HG03469 (cell line): Measurements from ENCODE around the gene CLDN9.

Source experiments
- ATAC-seq: cut with Tn5 transposase; IDR thresholded peaks from one replicate; pipeline ENCODE4 v1.9.1; 2021; ENCODE audit warnings: mild to moderate bottlenecking, moderate library complexity, moderate number of reproducible peaks; ENCODE audit not compliant: unreplicated experiment

CLDN9 gene

DNA sequence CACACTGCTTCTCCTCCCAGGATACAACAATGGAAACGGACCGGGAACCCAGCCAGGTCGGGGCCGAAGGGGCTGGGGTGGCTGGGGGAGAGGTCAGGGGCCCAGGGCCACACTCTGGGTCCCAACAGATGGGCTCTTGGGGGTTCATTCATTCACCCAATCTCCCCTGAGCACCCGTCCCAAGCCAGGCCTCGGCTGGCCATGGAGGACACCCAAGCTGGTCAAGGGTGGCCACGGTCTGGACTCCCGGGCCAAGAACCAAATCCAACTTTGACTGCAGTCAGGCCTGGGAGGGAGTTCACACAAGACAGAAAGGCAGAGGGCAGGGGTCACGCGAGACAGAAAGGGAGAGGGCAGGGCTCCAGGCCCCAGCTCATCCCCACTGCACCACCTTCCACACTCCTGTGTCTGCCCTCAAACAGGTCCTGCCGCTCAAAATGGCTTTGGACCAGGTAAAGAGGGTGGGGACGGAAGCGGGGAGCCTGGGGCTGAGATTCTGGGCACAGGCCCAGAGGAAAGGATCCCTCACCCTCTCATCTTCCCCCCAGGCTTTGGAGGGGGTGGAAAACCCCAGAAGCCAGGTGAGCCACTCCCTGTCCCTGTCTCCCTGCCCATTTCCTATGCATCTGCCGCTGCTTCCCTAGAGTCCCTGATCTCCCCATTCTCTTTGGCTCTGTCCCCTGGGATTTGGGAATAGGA lies 20.2 kb upstream of the CLDN9 start:
- no peak for ATAC-seq

DNA sequence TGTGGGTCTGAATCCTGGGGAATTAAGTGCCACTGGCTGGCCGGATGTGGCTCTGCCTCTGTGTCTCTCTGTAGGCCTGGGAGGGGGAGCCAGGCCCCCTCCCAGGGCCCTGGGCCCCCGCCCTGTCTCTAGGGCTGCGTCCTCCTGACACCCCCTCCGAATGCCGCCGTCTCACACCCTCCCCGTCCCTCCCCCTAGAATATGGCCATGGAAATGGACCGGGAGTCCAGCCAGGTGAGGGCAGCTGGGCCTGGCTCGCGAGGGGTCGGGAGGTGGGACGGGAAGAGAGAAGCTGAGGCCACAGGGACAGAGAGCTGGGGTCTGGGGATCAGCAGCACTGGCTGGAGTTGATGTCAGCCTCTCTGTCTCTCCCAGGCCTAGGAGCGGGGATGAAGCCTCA lies 16.4 kb upstream of the CLDN9 start:
- ATAC-seq = no peak

DNA sequence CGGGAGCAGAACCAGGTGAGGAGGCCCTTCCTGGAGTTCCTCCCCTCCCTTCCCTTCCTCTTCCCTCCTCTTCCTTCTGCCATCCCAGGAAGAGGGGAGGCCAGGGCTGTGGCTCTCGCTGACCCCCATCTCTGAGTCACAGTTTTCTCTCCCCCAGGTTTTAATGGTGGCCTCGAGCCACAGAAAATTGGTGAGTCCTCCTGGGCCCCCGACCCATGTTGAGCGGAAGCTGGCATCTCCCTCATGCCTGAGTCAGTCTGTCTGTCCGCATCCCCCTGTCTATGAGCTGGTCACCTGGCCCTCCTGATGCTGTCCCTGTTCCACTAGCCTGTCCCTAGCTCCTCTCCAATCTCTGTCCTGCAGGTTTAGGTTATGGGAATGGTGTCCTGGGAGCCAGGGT lies 12.8 kb upstream of the CLDN9 start:
- no peak for ATAC-seq

DNA sequence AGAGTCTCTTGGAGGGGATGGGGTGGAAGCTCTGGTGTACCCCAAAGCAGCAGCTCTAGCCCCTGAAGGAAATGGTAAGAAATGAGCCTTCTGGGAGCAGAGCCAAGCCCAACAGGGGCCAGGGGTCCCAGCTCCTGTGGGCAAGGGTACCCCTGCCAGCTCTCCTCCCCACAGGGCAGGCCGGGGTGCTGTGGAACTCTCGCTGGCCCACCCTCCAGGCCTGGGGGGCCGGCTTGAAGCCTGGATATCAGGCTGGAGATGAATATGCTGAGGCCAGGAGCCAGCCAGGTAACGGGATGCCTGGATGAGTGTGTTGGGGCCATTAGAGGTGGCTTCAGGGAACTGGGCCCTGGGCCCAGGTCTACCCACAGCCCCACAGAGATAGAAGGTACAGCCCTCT lies 12.2 kb upstream of the CLDN9 start:
- no peak for ATAC-seq

DNA sequence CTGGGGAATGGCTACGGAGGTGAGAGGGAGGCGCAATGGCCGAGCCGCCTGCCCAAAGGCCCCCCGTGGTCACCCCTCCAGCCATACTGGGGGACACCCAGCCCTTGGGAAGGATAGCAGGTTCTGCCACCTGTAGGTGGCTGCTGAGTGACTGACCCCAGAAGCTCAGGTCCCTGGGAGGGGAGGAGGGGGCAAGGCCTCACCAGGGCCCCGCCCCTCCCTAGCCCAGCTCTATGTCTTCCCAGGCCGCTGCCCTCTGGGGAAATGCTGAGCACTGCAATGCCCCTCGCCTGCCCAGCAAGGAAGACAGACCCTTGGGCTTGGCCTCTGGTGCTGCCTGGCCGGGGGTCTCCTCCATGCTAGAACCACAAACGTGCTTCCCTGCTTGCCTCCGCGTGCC lies 11.4 kb upstream of the CLDN9 start:
- ATAC-seq = no peak

DNA sequence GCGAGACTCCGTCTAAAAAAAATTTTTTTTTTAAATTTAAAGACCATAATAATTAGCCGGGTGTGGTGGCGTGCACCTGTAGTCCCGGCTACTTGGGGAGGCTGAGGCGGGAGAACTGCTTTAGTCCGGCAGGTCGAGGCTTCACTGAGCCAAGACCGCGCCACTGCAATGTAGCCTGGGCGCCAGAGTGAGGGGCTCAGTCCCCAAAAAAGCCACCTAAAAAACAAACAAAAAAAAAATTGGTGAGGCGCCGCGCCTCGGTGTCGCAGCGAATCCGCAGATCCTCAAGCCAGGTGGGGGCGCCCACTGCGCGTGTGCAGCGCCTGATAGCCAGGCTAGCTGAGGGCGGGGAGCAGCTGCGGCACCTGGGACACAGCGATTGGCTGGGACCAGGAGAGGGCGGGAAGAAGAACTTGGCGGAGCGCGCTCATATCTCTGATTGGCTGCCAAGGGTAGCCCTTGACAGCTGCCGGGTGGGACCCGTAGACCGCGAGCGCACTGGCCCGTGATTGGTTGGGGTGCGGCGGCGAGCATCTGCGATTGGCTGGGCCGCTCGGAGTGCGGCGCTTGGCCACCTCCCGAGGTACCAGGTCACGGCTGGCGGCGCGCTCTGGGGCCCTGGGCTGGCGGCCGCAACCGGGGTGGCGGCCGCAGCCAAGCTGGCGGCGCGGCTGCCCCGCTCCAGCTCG lies 9.0 kb upstream of the CLDN9 start:
- ATAC-seq = peak; percentile 87

DNA sequence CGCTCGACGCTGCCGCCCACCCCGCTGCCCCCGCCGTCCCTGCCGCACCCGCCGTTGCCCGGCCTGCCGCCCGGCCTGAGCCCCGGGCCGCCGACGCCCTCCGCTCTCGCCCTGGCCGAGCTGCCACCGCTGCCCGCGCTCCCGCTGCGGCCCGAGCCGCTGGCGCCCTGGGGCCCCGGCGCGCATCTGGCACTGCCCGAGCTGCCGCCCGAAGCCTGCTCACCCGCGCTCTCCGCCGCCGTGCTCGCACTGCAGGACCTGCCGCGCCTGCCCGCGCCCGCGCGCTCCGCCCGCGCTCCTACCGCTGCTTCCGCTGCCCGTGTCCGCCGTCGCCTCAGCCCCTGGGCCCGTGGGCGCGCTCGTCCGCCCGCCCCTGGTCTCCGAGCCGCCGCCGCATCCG lies 8.4 kb upstream of the CLDN9 start:
- ATAC-seq = no peak

DNA sequence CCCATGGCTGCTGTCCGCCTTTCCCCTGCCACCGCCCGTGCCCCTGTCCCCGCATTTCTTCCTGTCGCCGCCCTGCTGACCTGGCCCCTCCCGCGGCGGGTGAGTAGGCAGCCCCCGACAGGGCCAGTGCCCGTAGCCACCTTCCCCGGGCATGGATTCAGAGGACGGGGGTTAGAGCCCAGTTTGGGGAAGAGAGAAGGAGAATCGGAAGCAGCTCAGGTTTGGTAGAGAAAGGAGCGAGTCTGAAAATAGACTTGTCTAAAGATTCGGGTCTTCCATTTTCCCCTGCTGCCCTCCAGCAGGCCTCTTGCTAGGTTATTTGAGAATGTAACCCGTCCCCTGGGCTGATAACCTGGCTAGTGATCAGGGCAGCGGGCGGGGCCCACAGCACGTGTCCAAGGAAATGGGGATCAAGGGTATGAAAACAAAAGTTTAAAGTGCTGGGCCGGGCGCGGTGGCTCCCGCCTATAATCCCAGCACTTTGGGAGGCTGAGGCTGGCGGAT lies 7.9 kb upstream of the CLDN9 start:
- no peak for ATAC-seq

DNA sequence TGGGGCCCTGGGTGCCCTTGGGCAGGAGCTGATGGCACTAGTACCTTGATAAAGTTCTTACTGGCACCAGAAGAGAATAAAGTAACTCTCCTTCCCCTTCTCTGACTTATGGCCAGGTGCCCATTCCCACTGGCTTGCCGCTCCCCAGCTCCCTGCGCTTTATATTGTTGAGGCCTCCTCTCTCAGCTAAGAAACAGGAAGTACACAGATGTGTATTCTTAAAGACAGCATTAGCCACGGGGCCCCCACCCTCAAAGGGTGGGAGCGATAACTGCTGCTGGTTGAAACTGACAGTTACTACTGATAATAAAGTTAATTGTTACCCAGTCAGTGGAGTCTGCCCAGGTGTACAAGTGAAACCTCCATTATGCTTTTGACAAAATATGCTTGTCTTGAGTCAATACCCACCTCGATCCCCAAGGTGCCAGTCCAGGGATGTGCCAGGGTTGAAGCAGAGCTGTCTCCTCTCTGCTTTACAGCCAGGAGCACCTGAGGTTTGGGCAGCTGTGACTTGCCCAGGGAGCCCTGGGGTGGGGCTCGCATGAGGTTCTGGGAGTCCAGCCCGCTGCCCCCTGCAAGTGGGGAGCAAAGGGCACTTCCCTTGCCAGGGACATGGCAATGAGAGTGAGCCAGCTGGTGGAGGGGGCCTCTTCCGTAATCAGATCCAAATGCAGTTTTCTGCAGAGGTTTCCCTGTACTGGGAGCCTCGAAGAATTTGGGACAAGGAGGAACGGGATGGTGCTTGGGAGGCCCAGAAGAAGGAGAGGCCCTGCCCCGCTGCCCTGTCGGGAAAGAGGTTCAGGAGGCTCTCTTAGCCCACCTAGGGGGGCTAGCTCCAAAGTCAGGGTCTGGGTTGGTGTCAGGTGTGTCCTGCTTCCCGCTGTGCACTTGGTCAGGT lies 5.4 kb upstream of the CLDN9 start:
- ATAC-seq = no peak

DNA sequence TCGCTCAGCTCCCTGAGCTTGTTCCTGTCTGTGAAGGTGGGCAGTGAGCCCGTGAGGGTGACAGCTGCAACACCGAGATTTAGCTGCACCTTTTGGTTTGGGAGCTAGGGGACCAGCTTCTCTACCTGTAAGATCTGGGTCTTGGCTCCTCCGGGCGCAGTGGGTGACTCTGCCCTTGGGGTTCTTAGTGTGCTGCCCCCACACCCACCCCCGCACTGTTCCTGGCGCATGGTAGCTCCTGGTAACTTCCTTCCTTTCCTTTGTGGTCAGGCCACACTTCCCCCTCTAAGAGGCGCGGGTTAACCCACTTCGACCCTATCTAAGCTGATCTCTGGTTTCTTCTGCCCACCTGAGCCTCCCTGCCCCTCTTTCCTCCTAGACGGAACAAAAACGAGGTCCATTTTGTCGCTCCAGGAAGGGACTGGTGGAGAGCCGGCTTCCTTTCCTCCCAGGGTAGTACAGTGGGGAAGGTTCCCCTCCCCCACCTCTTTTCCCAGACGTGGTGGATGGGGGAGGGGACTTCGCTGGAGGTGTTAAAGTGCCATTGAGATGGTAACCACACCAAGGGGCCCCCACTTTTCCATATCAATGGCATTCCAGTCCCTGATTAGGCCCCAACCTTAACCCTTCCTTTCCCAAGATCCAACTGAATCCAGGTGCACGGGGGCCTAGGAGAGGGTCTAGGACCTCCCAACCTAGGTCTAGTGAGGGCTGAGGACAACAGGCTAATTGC lies 4.6 kb upstream of the CLDN9 start:
- no peak for ATAC-seq

DNA sequence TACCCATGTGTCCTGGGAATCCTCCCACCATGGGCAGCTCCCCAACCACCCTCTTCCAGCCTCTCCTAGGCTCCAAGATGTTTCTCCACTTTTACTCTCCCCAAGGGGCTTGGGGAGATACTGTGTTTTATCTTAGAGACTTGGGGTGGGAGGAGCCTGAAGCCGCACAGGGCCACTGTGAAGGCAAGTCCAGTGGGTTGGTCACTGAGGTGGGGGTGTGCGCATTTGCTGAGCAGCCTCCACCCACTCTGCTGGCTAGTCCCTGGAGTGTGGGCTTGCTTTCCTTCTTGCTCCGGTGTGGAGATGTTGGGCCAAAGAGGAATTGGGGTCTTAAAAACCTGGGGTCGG lies 4.1 kb upstream of the CLDN9 start:
- ATAC-seq = no peak

DNA sequence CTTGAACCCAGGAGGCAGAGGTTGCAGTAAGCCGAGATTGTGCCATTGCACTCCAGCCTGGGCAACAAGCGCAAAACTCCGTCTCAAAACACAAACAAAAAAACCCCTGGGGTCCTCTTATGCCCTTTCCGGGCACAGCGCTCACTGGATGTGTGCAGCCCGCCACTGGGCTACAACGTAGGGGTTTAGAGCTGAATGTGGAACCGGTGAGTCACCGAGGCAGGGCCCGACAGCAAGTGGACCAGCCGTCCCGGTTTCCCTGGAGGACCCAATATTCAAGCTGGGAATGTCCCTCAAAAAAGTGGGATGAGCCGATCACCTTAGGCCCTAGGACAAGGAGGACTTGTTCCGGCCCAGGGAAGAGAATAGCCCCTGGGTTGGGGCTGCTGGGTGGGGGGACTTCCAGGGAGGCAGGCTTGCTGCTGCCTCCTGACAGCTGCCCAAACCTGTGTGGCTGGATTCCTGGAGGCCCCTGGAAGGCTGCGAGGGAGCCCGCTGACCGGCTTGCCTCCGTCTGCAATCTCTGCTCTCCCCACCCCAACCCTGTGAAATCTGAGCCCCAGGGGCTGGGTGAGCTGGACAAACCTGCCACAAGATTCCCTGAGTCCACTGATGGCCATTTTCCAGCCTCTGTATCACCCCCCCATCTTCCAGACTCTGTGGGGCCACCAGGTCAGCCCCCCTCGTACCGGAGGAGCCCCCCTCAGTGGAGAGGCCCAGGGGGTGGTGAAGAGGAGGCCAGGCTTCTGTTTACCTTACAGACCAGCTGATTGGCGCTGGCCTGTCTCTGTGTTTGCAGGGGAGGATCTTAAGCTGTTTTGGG lies 2.9 kb upstream of the CLDN9 start:
- no peak for ATAC-seq

DNA sequence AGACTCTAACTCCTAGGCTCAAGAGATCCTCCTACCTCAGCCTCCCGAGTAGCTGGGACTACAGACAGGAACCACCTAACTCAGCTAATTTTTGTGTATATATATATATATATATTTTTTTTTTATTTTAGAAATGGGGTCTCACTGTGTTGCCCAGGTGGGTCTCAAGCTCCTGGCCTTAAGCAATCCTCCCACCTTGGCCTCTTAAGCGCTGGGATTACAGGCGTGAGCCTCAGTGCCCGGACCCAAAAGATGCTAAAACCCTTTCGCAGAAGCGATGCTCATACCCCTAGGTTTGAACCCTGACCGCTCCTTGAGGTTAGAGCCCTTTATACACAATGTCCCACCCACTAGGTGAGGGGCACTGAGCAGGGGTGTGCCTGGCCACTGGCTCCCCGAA lies 2.2 kb upstream of the CLDN9 start:
- ATAC-seq = no peak

DNA sequence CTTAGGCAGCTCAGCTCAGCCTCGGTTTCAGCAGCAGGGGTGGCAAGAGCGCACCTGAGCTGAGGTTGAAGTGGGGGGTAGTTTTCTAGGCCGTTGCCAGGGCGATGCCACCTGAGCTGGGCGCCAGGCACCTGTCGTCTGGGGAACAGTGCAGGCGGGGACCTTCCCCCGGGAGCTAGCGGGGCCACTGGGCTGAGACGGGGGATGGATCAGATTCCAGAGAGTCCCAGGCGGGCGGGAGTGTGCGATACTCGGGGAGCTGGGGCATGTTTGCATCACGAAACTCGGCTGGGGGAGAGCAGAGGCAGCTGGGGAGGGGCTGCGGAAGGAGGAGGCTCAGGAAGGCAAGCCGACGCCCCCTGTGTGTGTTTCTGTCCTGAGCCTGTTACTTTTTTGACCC lies 477 bp upstream of the CLDN9 start:
- ATAC-seq = no peak

DNA sequence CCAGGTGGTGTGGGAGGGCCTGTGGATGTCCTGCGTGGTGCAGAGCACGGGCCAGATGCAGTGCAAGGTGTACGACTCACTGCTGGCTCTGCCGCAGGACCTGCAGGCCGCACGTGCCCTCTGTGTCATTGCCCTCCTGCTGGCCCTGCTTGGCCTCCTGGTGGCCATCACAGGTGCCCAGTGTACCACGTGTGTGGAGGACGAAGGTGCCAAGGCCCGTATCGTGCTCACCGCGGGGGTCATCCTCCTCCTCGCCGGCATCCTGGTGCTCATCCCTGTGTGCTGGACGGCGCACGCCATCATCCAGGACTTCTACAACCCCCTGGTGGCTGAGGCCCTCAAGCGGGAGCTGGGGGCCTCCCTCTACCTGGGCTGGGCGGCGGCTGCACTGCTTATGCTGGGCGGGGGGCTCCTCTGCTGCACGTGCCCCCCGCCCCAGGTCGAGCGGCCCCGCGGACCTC lies 798 bp downstream of the CLDN9 start:
- ATAC-seq = no peak

DNA sequence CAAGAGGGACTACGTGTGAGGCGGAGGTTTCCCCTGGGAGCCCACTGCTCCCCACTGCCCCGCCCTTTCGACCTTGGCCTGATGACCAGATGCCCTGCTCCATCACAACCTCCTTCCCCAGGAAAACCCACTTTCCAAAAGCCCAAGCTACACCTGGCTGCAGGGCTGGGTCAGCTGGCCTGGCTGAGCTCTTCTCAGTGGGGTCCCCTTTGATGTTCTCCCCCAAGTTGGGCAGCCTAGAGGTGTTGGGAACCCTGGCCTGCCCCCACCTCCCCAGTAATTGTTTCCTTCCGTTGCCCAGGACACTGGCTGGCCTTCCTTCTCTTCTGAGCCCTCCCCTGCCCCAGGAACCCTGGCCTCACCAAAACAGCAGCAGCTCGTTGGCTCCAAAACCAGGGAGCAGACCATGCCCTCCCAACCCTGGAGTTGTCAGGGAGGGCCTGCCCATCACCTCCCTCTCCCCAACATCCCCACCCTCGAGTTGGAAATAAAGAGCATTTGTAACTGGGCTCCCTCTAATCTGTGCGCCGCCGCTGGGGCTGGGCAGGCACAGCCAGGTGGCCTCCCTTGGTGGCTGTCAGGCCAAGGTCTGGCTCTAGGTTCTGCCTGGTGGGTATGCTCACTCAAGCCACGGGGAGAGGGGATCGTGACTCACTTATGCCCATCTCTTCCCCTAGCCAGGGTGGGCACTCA lies 1.4 kb downstream of the CLDN9 start:
- ATAC-seq = no peak

DNA sequence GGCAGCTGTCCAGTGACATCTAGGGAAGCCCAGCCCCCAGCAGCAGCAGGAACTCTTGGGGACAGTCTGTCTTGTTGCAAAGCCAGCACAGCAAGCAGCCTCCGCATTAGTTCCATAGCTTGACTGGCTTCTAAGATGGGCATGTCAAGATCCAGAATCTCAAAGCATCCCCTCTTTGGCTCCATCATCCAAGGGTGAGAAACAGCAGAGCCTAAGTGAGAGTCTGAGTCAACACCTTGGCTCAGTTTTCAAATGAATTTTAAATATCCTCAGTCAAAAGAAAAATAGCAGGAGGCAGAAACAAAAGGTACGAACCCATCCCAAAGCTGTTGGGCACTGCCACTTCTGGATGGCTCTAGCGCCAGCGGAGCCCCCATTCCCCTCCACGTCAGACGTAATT lies 2.2 kb downstream of the CLDN9 start:
- no peak for ATAC-seq

DNA sequence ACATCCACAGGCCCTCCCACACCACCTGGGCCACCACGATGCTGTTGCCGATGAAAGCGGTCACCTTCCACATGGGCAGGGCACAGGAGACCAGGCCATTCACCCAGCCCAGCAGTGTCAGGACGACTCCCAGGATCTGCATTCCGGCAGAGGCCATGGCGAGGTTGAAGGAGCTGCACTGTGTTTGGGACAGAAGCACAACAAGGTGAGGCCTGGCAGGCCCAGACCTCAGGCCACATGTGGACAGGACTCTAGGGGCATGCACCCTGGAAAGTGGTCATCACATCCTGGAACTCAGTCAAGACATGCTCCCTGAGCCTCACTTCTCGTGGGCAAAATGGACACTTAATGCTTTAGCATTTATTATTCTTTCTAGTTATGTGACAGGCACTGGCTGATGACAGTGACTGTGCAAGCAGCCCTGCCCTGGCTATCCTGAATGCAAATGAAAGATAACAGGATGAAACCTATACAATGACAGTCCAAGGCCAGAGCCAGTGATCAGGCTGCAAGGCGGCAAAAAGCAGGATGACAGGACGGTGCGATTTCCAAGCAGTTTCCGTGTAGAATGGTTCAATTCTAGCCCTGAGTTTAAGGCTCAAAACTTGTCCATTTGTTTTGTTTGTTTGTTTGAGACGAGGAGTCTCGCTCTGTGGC lies 3.3 kb downstream of the CLDN9 start:
- ATAC-seq = no peak

DNA sequence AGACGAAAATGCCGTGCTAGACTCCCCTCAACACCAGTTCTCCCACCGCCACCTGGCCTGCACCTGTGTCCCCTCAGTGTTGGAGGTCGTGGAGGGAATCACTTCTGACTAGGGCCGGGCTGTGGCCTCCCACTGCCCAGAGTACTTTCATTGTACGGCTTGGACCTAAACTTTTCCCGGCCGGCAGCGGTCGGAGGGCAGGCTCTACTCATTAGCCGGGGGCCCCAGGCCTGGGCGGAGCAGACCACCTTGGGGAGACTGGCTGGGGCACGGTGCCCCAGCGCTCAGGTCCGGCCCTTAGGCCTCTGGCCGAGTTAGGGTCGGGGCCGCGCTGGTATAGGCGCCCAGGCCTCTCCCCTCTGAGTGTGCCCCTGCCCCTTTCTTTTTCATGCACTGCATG lies 4.6 kb downstream of the CLDN9 start:
- no peak for ATAC-seq
